HL-60 (cell line): ENCODE data around the gene UNC5C.

ENCODE experiments used
- DNase-seq, 2 experiments: peaks; one replicate each; pipeline ENCODE4 v3.0.0-alpha.2; 2010 to 2020; ENCODE audit warnings: low read depth in 1 of 2, low spot score in 1 of 2
- H3K27ac ChIP-seq: fragments of 250-450 bp; sonication (Bioruptor Pico); replicated peaks from 2 replicates; pipeline ENCODE4 v1.5.1; 2020; ENCODE audit warnings: mild to moderate bottlenecking, moderate library complexity
- H3K27me3 ChIP-seq: fragments of 250-450 bp; sonication (Bioruptor Pico); 2 replicates; pipeline ENCODE4 v1.5.1; 2021; ENCODE audit warnings: mild to moderate bottlenecking, moderate library complexity; ENCODE audit not compliant: insufficient read depth, poor library complexity, severe bottlenecking
- H3K4me3 ChIP-seq: replicated peaks from 2 replicates; pipeline ENCODE4 v1.5.1; 2011; ENCODE audit warnings: mild to moderate bottlenecking, control low read depth, low read length; ENCODE audit not compliant: insufficient read depth
- GABPA ChIP-seq: IDR thresholded peaks from 2 replicates; pipeline ENCODE4 v1.6.1; 2012; ENCODE audit warnings: low read depth
- POLR2AphosphoS5 ChIP-seq: IDR thresholded peaks from 2 replicates; pipeline ENCODE4 v1.6.1; 2012; ENCODE audit warnings: low read depth
- SPI1 ChIP-seq: IDR thresholded peaks from 2 replicates; pipeline ENCODE4 v1.6.1; 2012; ENCODE audit warnings: low read depth, mild to moderate bottlenecking, borderline replicate concordance
- TF ChIP-seq, protein P1 (sequence below): IDR thresholded peaks from 2 replicates; pipeline ENCODE4 v1.6.1; 2012; ENCODE audit warnings: low read depth; ENCODE audit not compliant: insufficient replicate concordance
- TF ChIP-seq, protein P2 (sequence below): IDR thresholded peaks from one replicate; pipeline ENCODE4 v1.5.1; 2011; ENCODE audit warnings: low read length, control low read depth, inconsistent platforms; ENCODE audit not compliant: insufficient read depth

Gene UNC5C

DNA sequence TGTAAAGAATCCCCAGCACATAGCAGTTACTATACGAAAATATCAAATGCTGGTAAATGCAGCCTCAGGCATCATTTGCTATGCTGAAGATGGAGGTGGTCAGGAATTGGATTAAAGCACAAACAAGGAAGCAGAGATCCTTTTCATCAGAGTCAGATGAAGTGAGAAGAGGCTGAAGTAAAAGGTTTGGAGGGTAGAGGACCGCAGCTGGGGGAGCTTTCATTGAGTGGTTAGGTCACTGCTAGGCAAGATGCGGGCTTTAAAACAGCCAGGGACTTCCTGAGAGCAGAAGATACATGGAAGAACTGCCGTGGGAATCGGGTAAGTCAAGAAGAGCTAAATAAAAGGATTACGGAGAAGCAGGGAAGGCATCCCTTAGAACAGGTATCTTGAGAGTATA is 351.4 kb downstream of the UNC5C start:
- TF ChIP-seq, protein P1, sequence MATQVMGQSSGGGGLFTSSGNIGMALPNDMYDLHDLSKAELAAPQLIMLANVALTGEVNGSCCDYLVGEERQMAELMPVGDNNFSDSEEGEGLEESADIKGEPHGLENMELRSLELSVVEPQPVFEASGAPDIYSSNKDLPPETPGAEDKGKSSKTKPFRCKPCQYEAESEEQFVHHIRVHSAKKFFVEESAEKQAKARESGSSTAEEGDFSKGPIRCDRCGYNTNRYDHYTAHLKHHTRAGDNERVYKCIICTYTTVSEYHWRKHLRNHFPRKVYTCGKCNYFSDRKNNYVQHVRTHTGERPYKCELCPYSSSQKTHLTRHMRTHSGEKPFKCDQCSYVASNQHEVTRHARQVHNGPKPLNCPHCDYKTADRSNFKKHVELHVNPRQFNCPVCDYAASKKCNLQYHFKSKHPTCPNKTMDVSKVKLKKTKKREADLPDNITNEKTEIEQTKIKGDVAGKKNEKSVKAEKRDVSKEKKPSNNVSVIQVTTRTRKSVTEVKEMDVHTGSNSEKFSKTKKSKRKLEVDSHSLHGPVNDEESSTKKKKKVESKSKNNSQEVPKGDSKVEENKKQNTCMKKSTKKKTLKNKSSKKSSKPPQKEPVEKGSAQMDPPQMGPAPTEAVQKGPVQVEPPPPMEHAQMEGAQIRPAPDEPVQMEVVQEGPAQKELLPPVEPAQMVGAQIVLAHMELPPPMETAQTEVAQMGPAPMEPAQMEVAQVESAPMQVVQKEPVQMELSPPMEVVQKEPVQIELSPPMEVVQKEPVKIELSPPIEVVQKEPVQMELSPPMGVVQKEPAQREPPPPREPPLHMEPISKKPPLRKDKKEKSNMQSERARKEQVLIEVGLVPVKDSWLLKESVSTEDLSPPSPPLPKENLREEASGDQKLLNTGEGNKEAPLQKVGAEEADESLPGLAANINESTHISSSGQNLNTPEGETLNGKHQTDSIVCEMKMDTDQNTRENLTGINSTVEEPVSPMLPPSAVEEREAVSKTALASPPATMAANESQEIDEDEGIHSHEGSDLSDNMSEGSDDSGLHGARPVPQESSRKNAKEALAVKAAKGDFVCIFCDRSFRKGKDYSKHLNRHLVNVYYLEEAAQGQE = no peak
- TF ChIP-seq GABPA (no peak), POLR2AphosphoS5 (no peak), SPI1 (no peak)
- TF ChIP-seq, protein P2, sequence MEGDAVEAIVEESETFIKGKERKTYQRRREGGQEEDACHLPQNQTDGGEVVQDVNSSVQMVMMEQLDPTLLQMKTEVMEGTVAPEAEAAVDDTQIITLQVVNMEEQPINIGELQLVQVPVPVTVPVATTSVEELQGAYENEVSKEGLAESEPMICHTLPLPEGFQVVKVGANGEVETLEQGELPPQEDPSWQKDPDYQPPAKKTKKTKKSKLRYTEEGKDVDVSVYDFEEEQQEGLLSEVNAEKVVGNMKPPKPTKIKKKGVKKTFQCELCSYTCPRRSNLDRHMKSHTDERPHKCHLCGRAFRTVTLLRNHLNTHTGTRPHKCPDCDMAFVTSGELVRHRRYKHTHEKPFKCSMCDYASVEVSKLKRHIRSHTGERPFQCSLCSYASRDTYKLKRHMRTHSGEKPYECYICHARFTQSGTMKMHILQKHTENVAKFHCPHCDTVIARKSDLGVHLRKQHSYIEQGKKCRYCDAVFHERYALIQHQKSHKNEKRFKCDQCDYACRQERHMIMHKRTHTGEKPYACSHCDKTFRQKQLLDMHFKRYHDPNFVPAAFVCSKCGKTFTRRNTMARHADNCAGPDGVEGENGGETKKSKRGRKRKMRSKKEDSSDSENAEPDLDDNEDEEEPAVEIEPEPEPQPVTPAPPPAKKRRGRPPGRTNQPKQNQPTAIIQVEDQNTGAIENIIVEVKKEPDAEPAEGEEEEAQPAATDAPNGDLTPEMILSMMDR = no peak
- no peak for DNase-seq
- no peaks in the 10 kb centered on the region for H3K27me3 ChIP-seq
- no peak overlapping the region for H3K27ac ChIP-seq
- no peak overlapping the region for H3K4me3 ChIP-seq

DNA sequence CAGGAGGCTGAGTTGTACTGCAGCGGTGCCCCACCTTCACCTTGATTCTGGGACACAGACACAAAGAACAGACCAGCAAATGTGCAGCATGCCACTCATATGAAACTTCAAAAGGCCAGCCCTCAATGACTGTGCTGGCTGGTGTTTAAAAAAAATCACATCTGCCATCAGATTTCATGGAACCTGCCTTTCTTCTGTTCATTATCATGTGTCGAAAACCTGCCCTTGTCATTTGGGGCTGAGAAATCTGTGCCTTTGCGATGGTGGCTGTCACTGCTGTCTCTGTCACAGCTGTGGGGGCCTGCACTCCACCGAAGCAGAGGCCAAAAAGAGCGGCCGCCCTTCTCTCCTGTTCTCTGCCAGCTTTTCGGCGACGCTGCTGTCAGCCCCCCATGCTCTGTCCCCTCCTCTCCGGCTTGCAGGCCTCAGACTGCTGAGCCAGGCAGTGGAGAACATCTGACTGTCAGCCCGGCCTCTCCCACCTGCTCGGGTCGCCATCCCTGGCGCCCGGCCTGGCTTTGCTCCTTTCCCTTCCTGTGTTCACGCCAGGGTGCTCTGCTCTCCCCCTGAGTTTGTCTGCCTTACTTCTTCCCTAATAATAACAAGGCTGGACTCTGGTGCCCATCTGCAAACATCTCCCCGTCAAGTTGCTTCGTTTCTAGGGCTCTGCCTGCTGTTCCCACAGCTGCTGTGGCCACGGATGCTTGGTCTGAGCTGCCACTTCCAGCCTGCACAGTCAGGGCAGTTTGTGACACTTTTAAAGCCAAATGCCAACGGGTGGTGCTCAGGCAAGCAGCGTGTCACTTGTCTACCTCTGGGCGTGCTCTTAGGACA is 355.2 kb downstream of the UNC5C start:
- Histone ChIP-seq H3K27ac (no peak overlapping the region), H3K4me3 (no peak overlapping the region), H3K27me3 (no peaks in the 10 kb centered on the region)
- TF ChIP-seq GABPA (no peak), POLR2AphosphoS5 (no peak), SPI1 (no peak)
- TF ChIP-seq, protein P2 = no peak
- TF ChIP-seq, protein P1 = no peak
- DNase-seq = no peak

DNA sequence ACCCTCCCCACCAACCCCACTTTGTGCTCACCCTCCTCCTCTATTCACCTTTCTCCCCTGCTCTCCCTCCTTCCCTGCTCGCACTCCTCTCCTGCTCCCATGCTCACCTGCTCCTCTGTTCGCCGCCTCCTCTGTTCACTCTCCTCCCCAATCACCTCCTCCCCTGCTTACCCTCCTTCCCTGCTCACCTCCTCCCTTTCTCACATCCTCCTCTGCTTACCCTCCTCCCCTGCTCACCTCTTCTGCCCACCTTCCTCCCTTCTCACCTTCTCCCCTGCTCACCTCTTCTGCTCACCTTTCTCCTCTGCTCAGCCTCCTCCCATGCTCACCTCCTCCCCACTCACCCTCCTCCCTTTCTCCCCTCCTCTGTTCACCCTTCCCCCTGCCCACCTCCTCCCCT is 357.2 kb downstream of the UNC5C start:
- no peaks in the 10 kb centered on the region for H3K27me3 ChIP-seq
- TF ChIP-seq SPI1 (no peak), GABPA (no peak), POLR2AphosphoS5 (no peak)
- TF ChIP-seq, protein P2 = no peak
- TF ChIP-seq, protein P1 = no peak
- H3K27ac ChIP-seq = no peak overlapping the region
- no peak for DNase-seq
- H3K4me3 ChIP-seq = no peak overlapping the region
